ENCODE data around the gene HOXB7. TPM values are rescaled to one million over a fixed set of nuclear protein-coding genes. Genes with fewer than 3 reads are reported as not detected.

Gene HOXB7
- total and polyA plus RNA-seq, 10 of the 15 experiments (the other 5 are each of a cell fraction or from before 2014, with no cell fraction given): 2.8 to 7.4 (median 4.2) TPM

DNA sequence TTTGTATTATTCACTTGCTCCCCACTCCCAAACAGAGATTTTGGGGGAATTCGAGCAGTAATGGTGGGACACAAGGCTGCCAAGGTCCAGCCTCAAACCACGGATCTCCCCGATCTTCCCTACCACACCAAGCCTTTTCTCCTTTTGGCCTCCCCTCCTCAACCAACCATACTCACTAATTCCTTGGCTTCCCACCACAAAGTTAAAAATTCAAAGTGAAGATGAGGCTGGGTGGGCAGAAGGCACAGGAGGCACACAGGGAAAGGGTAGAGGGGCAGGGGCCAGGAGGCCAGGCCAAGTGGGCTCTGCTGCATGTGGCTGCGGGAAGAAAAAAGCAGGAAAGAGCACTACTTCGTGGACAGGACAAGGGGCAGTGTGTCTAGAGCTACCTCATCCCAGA lies 47.9 kb downstream of the HOXB7 start (continued):
- TF ChIP-seq, protein P1, sequence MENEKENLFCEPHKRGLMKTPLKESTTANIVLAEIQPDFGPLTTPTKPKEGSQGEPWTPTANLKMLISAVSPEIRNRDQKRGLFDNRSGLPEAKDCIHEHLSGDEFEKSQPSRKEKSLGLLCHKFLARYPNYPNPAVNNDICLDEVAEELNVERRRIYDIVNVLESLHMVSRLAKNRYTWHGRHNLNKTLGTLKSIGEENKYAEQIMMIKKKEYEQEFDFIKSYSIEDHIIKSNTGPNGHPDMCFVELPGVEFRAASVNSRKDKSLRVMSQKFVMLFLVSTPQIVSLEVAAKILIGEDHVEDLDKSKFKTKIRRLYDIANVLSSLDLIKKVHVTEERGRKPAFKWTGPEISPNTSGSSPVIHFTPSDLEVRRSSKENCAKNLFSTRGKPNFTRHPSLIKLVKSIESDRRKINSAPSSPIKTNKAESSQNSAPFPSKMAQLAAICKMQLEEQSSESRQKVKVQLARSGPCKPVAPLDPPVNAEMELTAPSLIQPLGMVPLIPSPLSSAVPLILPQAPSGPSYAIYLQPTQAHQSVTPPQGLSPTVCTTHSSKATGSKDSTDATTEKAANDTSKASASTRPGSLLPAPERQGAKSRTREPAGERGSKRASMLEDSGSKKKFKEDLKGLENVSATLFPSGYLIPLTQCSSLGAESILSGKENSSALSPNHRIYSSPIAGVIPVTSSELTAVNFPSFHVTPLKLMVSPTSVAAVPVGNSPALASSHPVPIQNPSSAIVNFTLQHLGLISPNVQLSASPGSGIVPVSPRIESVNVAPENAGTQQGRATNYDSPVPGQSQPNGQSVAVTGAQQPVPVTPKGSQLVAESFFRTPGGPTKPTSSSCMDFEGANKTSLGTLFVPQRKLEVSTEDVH (IDR thresholded peaks at IDR 0.05; ENCODE audit: low read depth, partially characterized antibody): no peak
- TF ChIP-seq BACH1 (IDR thresholded peaks at IDR 0.05; ENCODE audit: borderline replicate concordance) (no peak), IRF4 (IDR thresholded peaks at IDR 0.05; ENCODE audit: low read depth, low read length) (no peak), RBBP5 (conservative IDR thresholded peaks at IDR 0.05) (no peak)

DNA sequence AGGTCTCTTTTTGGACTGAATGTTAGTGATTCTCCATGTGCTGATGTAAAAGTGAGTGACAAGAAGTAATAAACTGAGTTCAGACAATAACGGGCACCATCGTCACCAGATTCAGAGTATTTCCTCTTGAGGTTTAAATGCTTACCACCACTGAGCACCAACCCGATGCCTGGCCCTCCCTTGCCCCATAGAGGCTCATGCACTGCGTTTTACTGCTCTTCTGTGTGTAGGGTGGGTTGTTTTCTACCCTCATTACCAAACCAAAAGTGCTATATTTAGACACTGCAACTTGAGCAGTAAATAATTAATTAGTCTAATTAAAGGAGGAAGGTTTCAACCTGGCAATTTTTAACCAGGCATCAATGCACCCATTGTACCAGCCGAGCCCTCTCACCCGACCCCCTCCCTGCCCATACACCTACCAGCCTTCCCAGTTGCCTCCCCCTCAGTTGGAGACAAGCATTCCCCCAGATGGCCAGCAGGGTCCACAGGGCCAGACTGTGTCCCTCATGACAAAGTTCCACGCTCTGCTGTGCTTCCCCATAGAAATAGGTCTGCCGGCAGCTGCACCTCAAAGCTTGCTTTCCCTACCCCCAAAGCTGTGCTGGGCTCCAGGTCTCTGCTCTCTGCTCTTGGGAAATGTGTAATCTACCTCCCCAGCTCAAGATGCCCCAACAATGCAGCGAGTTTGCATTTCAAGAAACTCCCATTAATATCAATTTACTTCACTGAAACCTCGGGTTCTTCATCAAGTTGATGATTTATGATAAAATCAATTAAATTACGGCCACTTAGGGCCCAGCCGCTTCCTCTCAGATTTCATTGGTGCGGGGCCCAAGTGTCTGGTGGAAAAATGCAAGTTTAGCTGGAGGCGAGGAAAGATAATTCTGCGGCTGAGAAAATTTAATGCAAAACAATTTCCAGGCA lies 48.7 kb downstream of the HOXB7 start:
- Histone ChIP-seq H3K9ac (ENCODE audit: control insufficient read depth, insufficient read depth, low read length) (no peak overlapping the region), H3K27me3 (replicated peaks in 1 of 2; ENCODE audit: control insufficient read depth in 2 of 2, insufficient read depth in 2 of 2, low read length in 1 of 2) (no peaks in the 10 kb centered on the region), H3K9me3 (replicated peaks; ENCODE audit: control insufficient read depth, insufficient read depth, low read length) (no peaks in the 10 kb centered on the region), H3K79me2 (ENCODE audit: control insufficient read depth, insufficient read depth, low read length) (no peaks in the 10 kb centered on the region), H2AFZ (ENCODE audit: control insufficient read depth, low read depth, low read length) (no peak overlapping the region), H4K20me1 (ENCODE audit: control insufficient read depth, insufficient read depth) (no peaks in the 10 kb centered on the region), H3K4me3 (no peak overlapping the region), H3K36me3 (ENCODE audit: control insufficient read depth in 2 of 2, insufficient read depth in 2 of 2, low read length in 1 of 2) (no peaks in the 10 kb centered on the region; a peak in 1 of 4 replicates), H3K4me2 (ENCODE audit: control insufficient read depth, insufficient read depth) (no peak overlapping the region), H3K4me1 (ENCODE audit: control insufficient read depth, insufficient read depth, low read length) (no peaks in the 10 kb centered on the region), H3K27ac (ENCODE audit: control insufficient read depth, insufficient read depth) (no peak overlapping the region)
- intact Hi-C loops (cut with micrococcal nuclease; ENCODE audit: unreplicated experiment): no loop called here
- no TSS peak for BruUV-seq (replicated peaks)
- CTCF ChIA-PET: interaction anchor here (0.6 to 1.8 kb wide), 9 partner anchors 21 to 210 kb away, joined by 3 to 9 read pairs (median 4); no protein-coding TSS in a partner anchor
- FAIRE-seq: no peak
- RAD21 ChIA-PET (ENCODE audit: unreplicated experiment): interaction anchor here (1.6 kb wide), 1 partner anchor 70 kb away, joined by 3 read pairs; no protein-coding TSS in a partner anchor
- 48% methylated on average over 15 of the region's 15 CpGs for WGBS (ENCODE audit: insufficient coverage, insufficient replicate concordance, low lambda C conversion rate, missing lambda C conversion rate)
- in situ Hi-C loops (cut with MboI): no loop called here
- peak; percentile 65 for DNase-seq (ENCODE audit: low read depth, low spot score)
- POLR2A ChIA-PET: interaction anchor here (1.4 kb wide), 2 partner anchors 44 to 46 kb away, joined by 3 to 7 read pairs; no protein-coding TSS in a partner anchor
- ATAC-seq: peak; percentile 94
- SMC1A ChIA-PET (ENCODE audit: uncharacterized antibody, unreplicated experiment): interaction anchor here (0.7 to 3.3 kb wide), 9 partner anchors 9 to 122 kb away, joined by 3 to 11 read pairs (median 3); no protein-coding TSS in a partner anchor
- TF ChIP-seq ZNF24 (IDR thresholded peaks at IDR 0.05) (no peak), SREBF1 (IDR thresholded peaks at IDR 0.05; ENCODE audit: low read length) (no peak), ZBTB4 (CRISPR knock-in tag; IDR thresholded peaks at IDR 0.05) (no peak), HDAC6 (IDR thresholded peaks at IDR 0.05; ENCODE audit: unreplicated experiment) (no peak), TCF7 (IDR thresholded peaks at IDR 0.05; ENCODE audit: borderline replicate concordance) (no peak), NR2C1 (IDR thresholded peaks at IDR 0.05) (no peak), DPF2 (IDR thresholded peaks at IDR 0.05) (peak; percentile 46; the same call in 1 of the 2 replicates), IRF5 (IDR thresholded peaks at IDR 0.05; ENCODE audit: borderline replicate concordance) (no peak)
- TF ChIP-seq, protein P2, sequence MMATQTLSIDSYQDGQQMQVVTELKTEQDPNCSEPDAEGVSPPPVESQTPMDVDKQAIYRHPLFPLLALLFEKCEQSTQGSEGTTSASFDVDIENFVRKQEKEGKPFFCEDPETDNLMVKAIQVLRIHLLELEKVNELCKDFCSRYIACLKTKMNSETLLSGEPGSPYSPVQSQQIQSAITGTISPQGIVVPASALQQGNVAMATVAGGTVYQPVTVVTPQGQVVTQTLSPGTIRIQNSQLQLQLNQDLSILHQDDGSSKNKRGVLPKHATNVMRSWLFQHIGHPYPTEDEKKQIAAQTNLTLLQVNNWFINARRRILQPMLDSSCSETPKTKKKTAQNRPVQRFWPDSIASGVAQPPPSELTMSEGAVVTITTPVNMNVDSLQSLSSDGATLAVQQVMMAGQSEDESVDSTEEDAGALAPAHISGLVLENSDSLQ (IDR thresholded peaks at IDR 0.05): peak; percentile 47

Data from GM12878 (cell line).